ENCODE measurements around the gene ZFP14. TPM values are rescaled to one million over a fixed set of nuclear protein-coding genes. Genes with fewer than 3 reads are reported as not detected.

ZFP14 gene
- total and polyA plus RNA-seq, 2 experiments from 2014 or later, result 6.1 to 6.7 TPM

DNA sequence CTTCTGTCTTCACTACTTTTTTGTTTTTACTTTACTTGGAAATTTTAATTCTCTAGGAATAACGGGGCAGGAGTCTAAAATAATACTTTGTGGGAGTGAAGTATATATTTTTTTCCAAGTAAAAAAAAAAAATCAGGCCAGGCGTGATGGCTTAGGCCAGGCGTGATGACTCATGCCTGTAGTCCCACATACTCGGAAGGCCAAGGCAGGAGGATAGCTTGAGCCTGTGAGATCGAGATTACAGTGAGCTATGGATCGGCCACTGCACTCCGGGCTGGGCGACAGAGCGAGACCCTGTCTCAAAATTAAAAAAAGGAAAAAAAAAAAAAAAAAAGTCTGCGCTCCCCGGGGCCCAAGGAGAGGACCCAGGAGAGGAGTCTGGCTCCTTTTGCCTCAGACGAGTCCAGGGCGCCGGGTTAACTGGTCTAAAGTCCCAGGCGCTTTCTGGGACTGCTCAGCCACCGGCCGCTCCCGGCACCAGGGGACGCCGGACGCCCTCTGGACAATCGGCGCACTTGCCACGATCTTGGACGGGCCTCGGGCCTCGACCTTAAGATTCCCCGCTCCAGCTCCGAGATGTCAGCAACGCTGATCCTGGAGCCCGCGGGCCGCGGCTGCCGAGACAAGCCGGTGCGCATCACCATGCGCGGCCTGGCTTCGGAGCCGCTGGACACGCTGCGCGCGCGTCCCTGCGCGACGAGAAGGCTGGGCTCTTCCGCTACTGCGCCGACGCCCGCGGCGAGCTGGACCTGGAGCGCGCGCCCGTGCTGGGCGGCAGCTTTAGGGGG lies 42.2 kb upstream of the ZFP14 start:
- peaks cover 19% of the 10 kb centered on the region for H3K79me2 ChIP-seq
- H2AFZ ChIP-seq, result peak overlapping the region; percentile 31
- H3K9me2 ChIP-seq (replicated peaks; ENCODE audit: insufficient read depth), result no peaks in the 10 kb centered on the region
- 60% methylated on average over 54 of the region's 61 CpGs for WGBS (ENCODE audit: low lambda C conversion rate, missing lambda C conversion rate)
- no peaks in the 10 kb centered on the region for H3K36me3 ChIP-seq (replicated peaks; ENCODE audit: insufficient read depth, low read depth)
- H3K27me3 ChIP-seq, result no peaks in the 10 kb centered on the region
- no peak overlapping the region for H3K27ac ChIP-seq
- H3K4me2 ChIP-seq, result peak overlapping the region; percentile 73
- H3K4me3 ChIP-seq, result no peak overlapping the region
- no peaks in the 10 kb centered on the region for H4K20me1 ChIP-seq (ENCODE audit: insufficient read depth, poor library complexity, severe bottlenecking)
- peak; percentile 20 for DNase-seq (ENCODE audit: low spot score)
- H3K4me1 ChIP-seq (ENCODE audit: insufficient read depth), result peaks cover 9% of the 10 kb centered on the region
- no peaks in the 10 kb centered on the region for H3K9me3 ChIP-seq (ENCODE audit: low read depth)
- TF ChIP-seq EZH2phosphoT487 (IDR thresholded peaks at IDR 0.05; ENCODE audit: low read depth, severe bottlenecking, unreplicated experiment) (no peak), EZH2 (IDR thresholded peaks at IDR 0.05; ENCODE audit: borderline replicate concordance) (no peak)
- TF ChIP-seq, protein P1, sequence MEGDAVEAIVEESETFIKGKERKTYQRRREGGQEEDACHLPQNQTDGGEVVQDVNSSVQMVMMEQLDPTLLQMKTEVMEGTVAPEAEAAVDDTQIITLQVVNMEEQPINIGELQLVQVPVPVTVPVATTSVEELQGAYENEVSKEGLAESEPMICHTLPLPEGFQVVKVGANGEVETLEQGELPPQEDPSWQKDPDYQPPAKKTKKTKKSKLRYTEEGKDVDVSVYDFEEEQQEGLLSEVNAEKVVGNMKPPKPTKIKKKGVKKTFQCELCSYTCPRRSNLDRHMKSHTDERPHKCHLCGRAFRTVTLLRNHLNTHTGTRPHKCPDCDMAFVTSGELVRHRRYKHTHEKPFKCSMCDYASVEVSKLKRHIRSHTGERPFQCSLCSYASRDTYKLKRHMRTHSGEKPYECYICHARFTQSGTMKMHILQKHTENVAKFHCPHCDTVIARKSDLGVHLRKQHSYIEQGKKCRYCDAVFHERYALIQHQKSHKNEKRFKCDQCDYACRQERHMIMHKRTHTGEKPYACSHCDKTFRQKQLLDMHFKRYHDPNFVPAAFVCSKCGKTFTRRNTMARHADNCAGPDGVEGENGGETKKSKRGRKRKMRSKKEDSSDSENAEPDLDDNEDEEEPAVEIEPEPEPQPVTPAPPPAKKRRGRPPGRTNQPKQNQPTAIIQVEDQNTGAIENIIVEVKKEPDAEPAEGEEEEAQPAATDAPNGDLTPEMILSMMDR (IDR thresholded peaks at IDR 0.05; ENCODE audit: poor library complexity), result no peak

DNA sequence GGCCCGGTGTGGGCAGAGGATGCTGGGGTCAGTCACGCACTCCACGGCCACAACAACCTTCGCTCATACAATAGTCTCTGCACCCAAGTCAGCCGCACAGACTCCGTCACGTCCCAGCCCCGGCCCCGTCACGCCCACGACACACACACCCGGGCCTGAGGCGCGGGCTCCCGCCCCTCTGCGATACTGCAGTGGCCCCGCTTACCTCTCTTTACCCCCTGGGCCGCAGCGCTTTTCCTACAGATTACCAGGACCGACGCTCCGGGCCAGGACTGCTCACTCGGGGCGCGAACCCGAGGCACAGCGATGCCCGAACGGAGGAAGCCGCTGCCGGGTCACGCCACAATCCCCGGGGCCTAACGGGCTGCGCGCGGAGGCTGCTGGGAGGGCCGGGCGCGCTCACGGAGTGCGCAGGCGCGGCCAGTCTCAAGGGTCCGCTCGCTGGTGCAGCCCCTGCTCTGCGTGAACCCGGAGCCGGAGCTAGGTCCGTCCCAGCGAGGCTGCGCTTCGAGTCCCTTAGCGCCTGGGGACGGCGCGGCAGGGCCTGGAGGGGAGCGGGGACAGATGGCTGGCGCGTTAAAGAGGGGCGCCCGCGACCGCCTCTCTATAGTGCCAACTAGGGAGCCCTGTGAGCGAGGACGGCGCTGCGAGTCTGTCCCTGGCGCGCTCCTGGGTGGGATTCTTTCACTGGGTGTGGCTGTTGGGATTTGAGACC lies 39.4 kb upstream of the ZFP14 start, which contains the start of gene ZFP82:
Gene ZFP82, minus strand, starts transcription at position 358 of the 715 bp plus-strand sequence. CDS start 8,855 bp downstream, outside the sequence.
- peak within 1 kb of the TSS; percentile 100 for H2AFZ ChIP-seq
- H3K27ac ChIP-seq, result peak within 1 kb of the TSS; percentile 98

DNA sequence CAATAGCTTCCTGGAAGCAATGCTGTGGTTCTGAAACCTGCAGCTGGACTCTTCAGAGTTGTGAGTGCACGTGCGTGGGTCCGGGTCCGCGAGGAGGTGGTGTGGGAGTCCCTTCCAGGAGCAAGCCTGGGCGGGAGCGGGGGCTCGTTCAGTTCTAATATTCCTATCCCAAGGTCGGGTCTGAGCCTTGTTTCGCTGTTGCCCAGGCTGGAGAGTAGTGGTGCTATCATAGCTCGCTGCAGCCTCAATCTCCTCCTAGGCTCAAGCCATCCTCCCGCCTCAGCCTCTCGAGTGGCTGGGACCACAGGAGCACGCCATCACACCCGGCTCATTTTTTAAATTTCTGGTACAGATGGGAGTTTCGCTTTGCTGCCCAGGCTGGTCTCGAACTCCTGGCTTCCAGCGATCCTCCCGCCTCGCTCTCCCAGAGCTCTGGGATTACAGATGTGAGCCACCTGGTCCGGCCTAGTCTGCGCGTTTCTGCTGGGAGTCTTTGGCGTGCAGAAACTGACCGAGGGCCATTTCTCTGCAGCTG lies 38.8 kb upstream of the ZFP14 start:
- Histone ChIP-seq H3K9me2 (replicated peaks; ENCODE audit: insufficient read depth) (no peaks in the 10 kb centered on the region), H4K20me1 (ENCODE audit: insufficient read depth, poor library complexity, severe bottlenecking) (no peaks in the 10 kb centered on the region), H3K79me2 (peaks cover 46% of the 10 kb centered on the region), H3K27me3 (no peaks in the 10 kb centered on the region), H3K27ac (peak overlapping the region; percentile 98), H3K4me3 (peak overlapping the region; percentile 80), H3K9me3 (ENCODE audit: low read depth) (peaks cover 10% of the 10 kb centered on the region), H2AFZ (peak overlapping the region; percentile 100), H3K4me1 (ENCODE audit: insufficient read depth) (peaks cover 9% of the 10 kb centered on the region), H3K36me3 (replicated peaks; ENCODE audit: insufficient read depth, low read depth) (no peaks in the 10 kb centered on the region), H3K4me2 (peak overlapping the region; percentile 86)
- WGBS (ENCODE audit: low lambda C conversion rate, missing lambda C conversion rate), result 15% methylated on average over 25 of the region's 25 CpGs
- peak; percentile 3 for DNase-seq (ENCODE audit: low spot score)
- no peak for TF ChIP-seq EZH2 (IDR thresholded peaks at IDR 0.05; ENCODE audit: borderline replicate concordance)
- TF ChIP-seq, protein P1 (IDR thresholded peaks at IDR 0.05; ENCODE audit: poor library complexity), result no peak
- no peak for TF ChIP-seq EZH2phosphoT487 (IDR thresholded peaks at IDR 0.05; ENCODE audit: low read depth, severe bottlenecking, unreplicated experiment)

More for the DNA sequence above, 39.4 kb upstream of the ZFP14 start, which contains the start of gene ZFP82:
- under 1% methylated on average over 61 of the region's 70 CpGs for WGBS (ENCODE audit: low lambda C conversion rate, missing lambda C conversion rate)
- H4K20me1 ChIP-seq (ENCODE audit: insufficient read depth, poor library complexity, severe bottlenecking), result no peaks in the 10 kb centered on the region
- TF ChIP-seq, protein P1 (IDR thresholded peaks at IDR 0.05; ENCODE audit: poor library complexity), result no peak
- TF ChIP-seq EZH2 (IDR thresholded peaks at IDR 0.05; ENCODE audit: borderline replicate concordance), result no peak
- TF ChIP-seq EZH2phosphoT487 (IDR thresholded peaks at IDR 0.05; ENCODE audit: low read depth, severe bottlenecking, unreplicated experiment), result no peak
- peak within 1 kb of the TSS; percentile 80 for H3K4me3 ChIP-seq
- peak within 1 kb of the TSS; percentile 86 for H3K4me2 ChIP-seq
- H3K36me3 ChIP-seq (replicated peaks; ENCODE audit: insufficient read depth, low read depth), result no peaks in the 10 kb centered on the region
- H3K9me3 ChIP-seq (ENCODE audit: low read depth), result peaks cover 10% of the 10 kb centered on the region
- peak; percentile 92 for DNase-seq (ENCODE audit: low spot score)
- H3K27me3 ChIP-seq, result no peaks in the 10 kb centered on the region
- H3K9me2 ChIP-seq (replicated peaks; ENCODE audit: insufficient read depth), result no peaks in the 10 kb centered on the region
- H3K4me1 ChIP-seq (ENCODE audit: insufficient read depth), result peaks cover 9% of the 10 kb centered on the region
- peaks cover 42% of the 10 kb centered on the region for H3K79me2 ChIP-seq
